NT2/D1 (cell line): ENCODE data around the gene AEBP1.

Experiments used
- DNase-seq: peaks from one replicate; pipeline ENCODE4 v3.0.0-alpha.2; 2011; ENCODE audit warnings: low read depth, low spot score
- H3K27me3 ChIP-seq: 2 replicates; pipeline ENCODE4 v1.6.0; 2011; ENCODE audit warnings: mild to moderate bottlenecking; ENCODE audit not compliant: insufficient read length, insufficient read depth
- H3K36me3 ChIP-seq: 2 replicates; pipeline ENCODE4 v1.6.1; 2011; ENCODE audit warnings: mild to moderate bottlenecking, low read length, mixed read lengths; ENCODE audit not compliant: insufficient read depth, insufficient read length
- H3K4me1 ChIP-seq: 2 replicates; pipeline ENCODE4 v1.5.1; 2011; ENCODE audit not compliant: insufficient read depth, insufficient read length
- H3K4me3 ChIP-seq: 2 replicates; pipeline ENCODE4 v1.5.1; 2011; ENCODE audit warnings: low read depth; ENCODE audit not compliant: insufficient read length
- H3K9ac ChIP-seq: 2 replicates; pipeline ENCODE4 v1.6.0; 2011; ENCODE audit warnings: low read depth; ENCODE audit not compliant: insufficient read length
- H3K9me3 ChIP-seq: 2 replicates; pipeline ENCODE4 v1.5.1; 2011; ENCODE audit warnings: mild to moderate bottlenecking, low read length; ENCODE audit not compliant: insufficient read depth
- SUZ12 ChIP-seq: IDR thresholded peaks from 2 replicates; pipeline ENCODE4 v1.6.1; 2011; ENCODE audit not compliant: insufficient read length, insufficient read depth; ENCODE audit errors: extremely low read depth
- YY1 ChIP-seq: IDR thresholded peaks from 2 replicates; pipeline ENCODE4 v1.6.1; 2011; ENCODE audit not compliant: insufficient read length, insufficient read depth
- ZNF274 ChIP-seq: IDR thresholded peaks from 2 replicates; pipeline ENCODE4 v1.6.1; 2011; ENCODE audit warnings: mild to moderate bottlenecking, low read depth, low read length

The AEBP1 gene

GRCh38 chr7:44159824-44160630 is 55.9 kb downstream of the AEBP1 start:
- Histone ChIP-seq H3K9me3 (no peaks in the 10 kb centered on the region), H3K9ac (no peak overlapping the region), H3K4me1 (peaks cover 22% of the 10 kb centered on the region), H3K4me3 (no peak overlapping the region), H3K27me3 (no peaks in the 10 kb centered on the region), H3K36me3 (no peaks in the 10 kb centered on the region)
- no peak for DNase-seq
- TF ChIP-seq SUZ12, result no peak
- no peak for TF ChIP-seq ZNF274
- no peak for TF ChIP-seq YY1

GRCh38 chr7:44161371-44161770 is 57.2 kb downstream of the AEBP1 start:
- peaks cover 22% of the 10 kb centered on the region for H3K4me1 ChIP-seq
- no peaks in the 10 kb centered on the region for H3K36me3 ChIP-seq
- no peak overlapping the region for H3K9ac ChIP-seq
- no peak overlapping the region for H3K4me3 ChIP-seq
- no peak for DNase-seq
- H3K9me3 ChIP-seq, result no peaks in the 10 kb centered on the region
- H3K27me3 ChIP-seq, result no peaks in the 10 kb centered on the region
- TF ChIP-seq SUZ12, result no peak
- no peak for TF ChIP-seq ZNF274
- no peak for TF ChIP-seq YY1

DNA sequence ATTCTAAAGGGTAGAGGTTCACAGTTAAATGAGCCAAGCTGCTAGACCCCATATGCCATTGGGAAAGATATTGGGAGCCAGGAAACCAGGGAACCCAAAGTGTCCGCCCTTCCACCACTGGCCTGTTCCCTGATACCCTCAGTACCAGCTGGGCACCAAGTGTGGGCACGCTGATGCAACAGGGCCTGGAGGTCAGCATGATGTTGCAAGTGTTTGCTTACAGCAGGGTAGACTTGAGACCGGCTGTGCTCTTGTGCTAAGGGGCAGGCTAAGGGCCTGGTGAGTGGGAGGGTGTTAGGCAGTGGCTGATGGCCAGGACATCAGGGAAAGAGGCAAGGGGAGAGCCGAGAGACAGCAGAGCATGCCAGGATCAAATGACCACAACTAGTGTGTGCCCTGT is 58.0 kb downstream of the AEBP1 start:
- no peaks in the 10 kb centered on the region for H3K27me3 ChIP-seq
- no peak for DNase-seq
- no peak overlapping the region for H3K4me3 ChIP-seq
- peaks cover 20% of the 10 kb centered on the region for H3K4me1 ChIP-seq
- no peak overlapping the region for H3K9ac ChIP-seq
- H3K36me3 ChIP-seq, result no peaks in the 10 kb centered on the region
- H3K9me3 ChIP-seq, result no peaks in the 10 kb centered on the region
- TF ChIP-seq YY1 (no peak), ZNF274 (no peak), SUZ12 (no peak)

GRCh38 chr7:44162785-44163395 is 58.7 kb downstream of the AEBP1 start:
- Histone ChIP-seq H3K36me3 (no peaks in the 10 kb centered on the region), H3K9me3 (no peaks in the 10 kb centered on the region), H3K9ac (no peak overlapping the region), H3K27me3 (no peaks in the 10 kb centered on the region), H3K4me1 (peaks cover 14% of the 10 kb centered on the region), H3K4me3 (no peak overlapping the region)
- TF ChIP-seq ZNF274 (no peak), SUZ12 (no peak), YY1 (no peak)
- no peak for DNase-seq

GRCh38 chr7:44163591-44163990 is 59.4 kb downstream of the AEBP1 start:
- H3K27me3 ChIP-seq, result no peaks in the 10 kb centered on the region
- H3K4me3 ChIP-seq, result no peak overlapping the region
- TF ChIP-seq SUZ12 (no peak), ZNF274 (no peak), YY1 (no peak)
- peaks cover 10% of the 10 kb centered on the region for H3K4me1 ChIP-seq
- no peaks in the 10 kb centered on the region for H3K36me3 ChIP-seq
- H3K9me3 ChIP-seq, result no peaks in the 10 kb centered on the region
- no peak for DNase-seq
- no peak overlapping the region for H3K9ac ChIP-seq
